Psoas muscle (tissue), 8 donors: ENCODE results near the gene CATSPERZ. TPM values are rescaled to one million over a fixed set of nuclear protein-coding genes. Genes with fewer than 3 reads are reported as not detected.

Experiments
- ATAC-seq, 4 donors: fragments of 200-7000 bp; cut with Tn5 transposase; one replicate each; pipeline ENCODE4 v1.9.1; 2020; ENCODE audit warnings: moderate library complexity in 3 of 4, mild to moderate bottlenecking in 2 of 4
- DNase-seq, 2 donors: peaks; one replicate each; pipeline ENCODE4 v3.0.0-alpha.2; 2020
- H3K27ac ChIP-seq: fragments of 200-600 bp; one replicate; pipeline ENCODE4 v1.8.0; 2022
- H3K27me3 ChIP-seq, 3 donors: fragments of 200-600 bp in 1 of 3; one replicate each; pipeline versions ENCODE4 v1.6.1 to v1.8.0; 2013 to 2022; ENCODE audit warnings: low read length in 2 of 3, mild to moderate bottlenecking in 2 of 3, moderate library complexity in 1 of 3; ENCODE audit not compliant: insufficient read depth in 3 of 3
- H3K36me3 ChIP-seq, 2 donors: fragments of 200-600 bp in 1 of 2; one replicate each; pipeline versions ENCODE4 v1.6.1 to v1.8.0; 2013 to 2022; ENCODE audit warnings: low read depth in 1 of 2, mild to moderate bottlenecking in 1 of 2, moderate library complexity in 1 of 2; ENCODE audit not compliant: insufficient read depth in 1 of 2
- H3K4me1 ChIP-seq: fragments of 200-600 bp; one replicate; pipeline ENCODE4 v1.8.0; 2022
- H3K4me3 ChIP-seq: fragments of 200-600 bp; one replicate; pipeline ENCODE4 v1.8.0; 2022; ENCODE audit warnings: mild to moderate bottlenecking
- H3K9me3 ChIP-seq: fragments of 200-600 bp; one replicate; pipeline ENCODE4 v1.8.0; 2022
- WGBS, 3 donors: extraction: QIAGEN DNeasy Blood & Tissue Kit; methylation state at CpG; one replicate each; pipeline versions ENCODE4 v1.1.6 to v1.1.7; 2013; 5-methylcytosine and 5-hydroxymethylcytosine counted together
- intact Hi-C, 2 donors: fragments of 100-400 bp; cut with DNase I; formaldehyde crosslinking; loops; one replicate each; pipeline versions ENCODE4 v1.11.0 to v1.14.2; 2022
- polyA plus RNA-seq, 3 donors: library from polyadenylated mRNA; stranded (reverse); fragments of 200-250 nt; gene quantifications; one replicate each; pipeline ENCODE4 v1.2.3, GENCODE V29; 2013
- total RNA-seq, 4 donors: library from RNA; stranded (reverse); fragmentation: NEBNext Ultra II Directional in 2 of 4; extraction: Animal tissue kit (Norgen Biotek cat#: 25700) in 2 of 4; gene quantifications; one replicate each; pipeline versions ENCODE4 v1.2.1 to v1.2.4, GENCODE V29; 2021 to 2023
- TF ChIP-seq, protein P1 (sequence below): fragments of 200-600 bp; IDR thresholded peaks from one replicate; pipeline ENCODE4 v1.8.0; 2022; ENCODE audit warnings: antibody characterized with exemption
- donor health status: healthy with polysubstance abuse.
- donor health status: DM: no; HTN: no; CAD: no; lungs with moderate emphysema.
- donor health status: Bipolar disorder and iron deficiency.
- donor health status: healthy.
- donor health status: DM: yes; HTN: yes; CAD: no.
- donor health status: DM: no; HTN: no; CAD: no.
- donor health status: DM: no; HTN: no; CAD: no.
- donor health status: DM: yes; HTN: yes; CAD: no.

CATSPERZ gene
- total and polyA plus RNA-seq, 7 donors = 0.05 TPM; not detected in 6

DNA sequence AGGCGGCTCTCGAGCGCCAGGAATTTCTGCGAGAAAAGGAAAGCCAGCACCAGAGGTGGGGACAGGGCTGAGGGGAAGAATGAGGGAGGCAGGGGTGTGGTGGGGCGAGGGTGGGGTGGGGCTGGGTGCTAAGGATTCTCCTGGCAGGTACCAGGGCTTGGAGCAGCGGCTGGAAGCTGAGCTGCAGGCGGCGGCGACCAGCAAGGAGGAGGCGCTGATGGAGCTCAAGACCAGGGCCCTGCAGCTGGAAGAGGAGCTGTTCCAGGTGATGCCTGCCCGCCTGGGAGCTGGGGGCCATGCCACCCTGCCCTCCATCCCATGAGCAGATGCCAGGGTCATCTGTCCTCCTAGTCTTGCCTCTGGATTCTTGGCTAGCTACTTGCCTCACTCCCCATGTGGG, 49.2 kb downstream of the CATSPERZ start:
- TF ChIP-seq, protein P1, sequence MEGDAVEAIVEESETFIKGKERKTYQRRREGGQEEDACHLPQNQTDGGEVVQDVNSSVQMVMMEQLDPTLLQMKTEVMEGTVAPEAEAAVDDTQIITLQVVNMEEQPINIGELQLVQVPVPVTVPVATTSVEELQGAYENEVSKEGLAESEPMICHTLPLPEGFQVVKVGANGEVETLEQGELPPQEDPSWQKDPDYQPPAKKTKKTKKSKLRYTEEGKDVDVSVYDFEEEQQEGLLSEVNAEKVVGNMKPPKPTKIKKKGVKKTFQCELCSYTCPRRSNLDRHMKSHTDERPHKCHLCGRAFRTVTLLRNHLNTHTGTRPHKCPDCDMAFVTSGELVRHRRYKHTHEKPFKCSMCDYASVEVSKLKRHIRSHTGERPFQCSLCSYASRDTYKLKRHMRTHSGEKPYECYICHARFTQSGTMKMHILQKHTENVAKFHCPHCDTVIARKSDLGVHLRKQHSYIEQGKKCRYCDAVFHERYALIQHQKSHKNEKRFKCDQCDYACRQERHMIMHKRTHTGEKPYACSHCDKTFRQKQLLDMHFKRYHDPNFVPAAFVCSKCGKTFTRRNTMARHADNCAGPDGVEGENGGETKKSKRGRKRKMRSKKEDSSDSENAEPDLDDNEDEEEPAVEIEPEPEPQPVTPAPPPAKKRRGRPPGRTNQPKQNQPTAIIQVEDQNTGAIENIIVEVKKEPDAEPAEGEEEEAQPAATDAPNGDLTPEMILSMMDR = no peak
- Histone ChIP-seq H3K27me3 (peaks cover 0 to 9% (median 3%) of the 10 kb centered on the region in 3 donors), H3K27ac (no peak overlapping the region), H3K9me3 (no peaks in the 10 kb centered on the region), H3K36me3 (no peaks in the 10 kb centered on the region), H3K4me1 (no peaks in the 10 kb centered on the region), H3K4me3 (no peak overlapping the region)
- no peak for ATAC-seq
- DNase-seq = no peak
- intact Hi-C loops = no loop called here
- WGBS, 3 donors = 88 to 95% (median 94%) methylated on average over 10 to 11 of the region's 11 CpGs

DNA sequence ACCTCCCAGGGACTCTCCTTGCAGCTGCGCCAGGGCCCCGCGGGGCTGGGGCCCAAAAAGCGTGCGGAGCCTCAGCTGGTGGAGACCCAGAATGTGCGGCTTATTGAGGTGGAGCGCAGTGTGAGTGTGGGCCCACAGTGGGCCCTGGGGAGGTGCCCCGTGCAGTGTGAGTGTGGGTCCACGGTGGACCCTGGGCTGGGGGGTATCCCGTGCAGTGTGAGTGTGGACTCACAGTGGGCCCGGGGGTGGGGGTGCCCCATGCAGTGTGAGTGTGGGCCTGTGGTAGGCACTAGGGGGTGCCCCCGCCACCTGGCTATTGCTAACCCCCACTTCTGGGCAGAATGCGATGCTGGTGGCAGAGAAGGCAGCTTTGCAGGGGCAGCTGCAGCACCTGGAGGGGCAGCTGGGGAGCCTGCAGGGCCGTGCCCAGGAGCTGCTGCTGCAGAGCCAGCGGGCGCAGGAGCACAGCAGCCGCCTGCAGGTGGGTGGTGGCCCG, 51.0 kb downstream of the CATSPERZ start:
- no peaks in the 10 kb centered on the region for H3K4me1 ChIP-seq
- TF ChIP-seq, protein P1 = no peak
- H3K9me3 ChIP-seq = no peaks in the 10 kb centered on the region
- peaks cover 0 to 9% (median 3%) of the 10 kb centered on the region in 3 donors for H3K27me3 ChIP-seq
- intact Hi-C loops = no loop called here
- no peaks in the 10 kb centered on the region for H3K36me3 ChIP-seq
- DNase-seq (no peak), ATAC-seq (no peak)
- 87 to 95% (median 94%) methylated on average over 14 to 18 of the region's 18 CpGs for WGBS, 3 donors
- no peak overlapping the region for H3K27ac ChIP-seq
- no peak overlapping the region for H3K4me3 ChIP-seq

DNA sequence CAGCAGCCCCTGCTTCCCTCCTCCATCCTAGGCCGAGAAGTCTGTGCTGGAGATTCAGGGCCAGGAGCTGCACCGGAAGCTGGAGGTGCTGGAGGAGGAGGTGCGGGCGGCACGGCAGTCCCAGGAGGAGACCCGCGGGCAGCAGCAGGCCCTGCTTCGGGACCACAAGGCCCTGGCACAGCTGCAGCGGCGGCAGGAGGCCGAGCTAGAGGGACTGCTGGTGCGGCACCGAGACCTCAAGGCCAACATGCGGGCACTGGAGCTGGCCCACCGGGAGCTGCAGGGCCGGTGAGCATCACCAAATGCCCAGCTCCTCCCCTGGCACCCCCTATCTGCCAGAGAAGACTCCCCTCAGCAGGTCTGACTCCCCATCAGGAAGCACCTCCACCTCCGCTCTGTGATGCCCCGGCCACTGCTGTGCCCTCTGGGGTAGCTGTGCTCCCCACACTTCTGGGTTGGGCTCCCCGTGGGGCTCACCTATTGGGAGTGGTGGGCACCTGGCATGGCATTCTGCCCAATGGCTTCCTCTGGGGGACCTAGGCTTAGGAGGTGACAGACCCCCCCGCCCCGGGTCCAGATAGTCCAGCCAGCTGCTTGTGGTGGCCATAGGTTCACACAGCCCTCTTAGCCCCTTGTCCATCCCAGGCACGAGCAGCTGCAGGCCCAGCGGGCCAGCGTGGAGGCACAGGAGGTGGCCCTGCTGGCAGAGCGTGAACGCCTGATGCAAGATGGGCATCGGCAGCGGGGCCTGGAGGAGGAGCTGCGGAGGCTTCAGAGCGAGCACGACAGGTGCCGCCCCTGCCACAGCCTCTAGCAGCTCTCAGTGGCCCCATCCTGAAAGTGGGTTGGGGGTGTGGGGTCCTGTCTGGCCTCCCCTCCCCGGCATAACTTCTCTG, 52.2 kb downstream of the CATSPERZ start:
- Histone ChIP-seq H3K4me1 (no peaks in the 10 kb centered on the region), H3K27me3 (peaks cover 0 to 9% (median 3%) of the 10 kb centered on the region in 3 donors), H3K4me3 (no peak overlapping the region), H3K9me3 (no peaks in the 10 kb centered on the region), H3K27ac (no peak overlapping the region), H3K36me3 (no peaks in the 10 kb centered on the region)
- 49 to 62% (median 62%) methylated on average over 28 to 33 of the region's 33 CpGs for WGBS, 3 donors
- intact Hi-C loops = no loop called here
- peak in 1 of 2 donors; percentile 57 for DNase-seq
- TF ChIP-seq, protein P1 = no peak
- no peak for ATAC-seq

DNA sequence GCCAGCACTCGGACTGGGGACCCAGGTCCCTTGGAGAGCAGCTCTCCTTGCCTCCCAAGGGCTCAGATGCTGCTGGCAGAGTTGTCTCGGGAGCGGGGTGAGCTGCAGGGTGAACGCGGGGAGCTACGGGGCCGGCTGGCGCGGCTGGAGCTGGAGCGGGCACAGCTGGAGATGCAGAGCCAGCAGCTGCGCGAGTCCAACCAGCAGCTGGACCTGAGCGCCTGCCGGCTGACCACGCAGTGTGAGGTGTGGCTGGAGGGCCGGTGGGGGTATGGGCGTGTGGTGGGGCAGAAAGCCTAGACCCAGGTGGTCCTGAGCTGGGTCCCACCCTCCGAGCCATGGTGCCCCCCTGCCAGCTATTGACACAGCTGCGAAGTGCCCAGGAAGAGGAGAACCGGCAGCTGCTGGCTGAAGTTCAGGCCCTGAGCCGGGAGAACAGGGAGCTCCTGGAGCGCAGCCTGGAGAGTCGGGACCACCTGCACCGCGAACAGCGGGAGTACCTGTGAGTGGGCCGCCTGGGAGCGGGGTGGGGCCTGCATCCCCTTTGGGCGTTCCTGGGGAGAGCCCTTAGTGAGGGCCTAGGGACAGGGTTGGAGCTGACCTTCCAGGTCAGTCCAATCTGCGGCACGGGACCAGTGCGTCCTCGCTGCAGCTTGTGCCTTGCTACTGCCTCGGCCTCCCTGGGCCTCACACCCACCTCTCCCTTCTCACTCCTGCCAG, 53.0 kb downstream of the CATSPERZ start:
- intact Hi-C loops = no loop called here
- Histone ChIP-seq H3K27ac (no peak overlapping the region), H3K4me3 (no peak overlapping the region), H3K36me3 (no peaks in the 10 kb centered on the region), H3K4me1 (peaks cover under 1% of the 10 kb centered on the region), H3K27me3 (peaks cover 0 to 9% (median 3%) of the 10 kb centered on the region in 3 donors), H3K9me3 (no peaks in the 10 kb centered on the region)
- no peak for DNase-seq
- TF ChIP-seq, protein P1 = no peak
- WGBS, 3 donors = 23 to 43% (median 40%) methylated on average over 26 to 34 of the region's 34 CpGs
- no peak for ATAC-seq
